Activated CD8-positive, alpha-beta memory T cell treated with anti-CD3 and anti-CD28 coated beads for 36 hours (primary cell): Measurements from ENCODE around the gene BOD1L2. TPM values are rescaled to one million over a fixed set of nuclear protein-coding genes. Genes with fewer than 3 reads are reported as not detected.

Source experiments
- total RNA-seq, 2 experiments: library from RNA; stranded (reverse); gene quantifications; one replicate each; pipeline ENCODE4 v1.2.3, GENCODE V29; 2021

BOD1L2 gene
- total RNA-seq, 2 experiments from 2014 or later = not detected

Other genes starting within 250 kb of the BOD1L2 start
- gene ST8SIA3, start 205.5 kb downstream of the BOD1L2 start, total RNA-seq = not detected